GM12878 (cell line): ENCODE measurements around the gene GMDS. TPM values are rescaled to one million over a fixed set of nuclear protein-coding genes. Genes with fewer than 3 reads are reported as not detected.

ENCODE experiments used
- ATAC-seq: fragments of 200-7000 bp; cut with Tn5 transposase; 3 replicates; pipeline ENCODE4 v1.9.1; 2020; ENCODE audit warnings: mild to moderate bottlenecking, moderate library complexity
- BruUV-seq: library from RNA; stranded (reverse); fragments of 400-500 nt; replicated peaks from 2 replicates; lab custom pipeline; 2021; lab: Mats Ljungman, UMichigan
- CTCF ChIA-PET: fragments of 300-600 bp; sonication (Branson Sonifier 250); formaldehyde crosslinking; extraction: SDS; loops from one replicate; lab custom pipeline; 2021; ENCODE audit warnings: inconsistent platforms; lab: Yijun Ruan, JAX
- POLR2A ChIA-PET: fragments of 350-600 bp; formaldehyde crosslinking; extraction: SDS; loops from one replicate; lab custom pipeline; 2021; ENCODE audit warnings: inconsistent platforms; lab: Charles Lee
- RAD21 ChIA-PET: fragments of 300-600 bp; sonication (Branson Sonifier 250); formaldehyde crosslinking; loops from one replicate; lab custom pipeline; 2023; ENCODE audit warnings: antibody characterized with exemption; ENCODE audit not compliant: unreplicated experiment; lab: Charles Lee
- SMC1A ChIA-PET: fragments of 300-600 bp; sonication (Branson Sonifier 250); formaldehyde crosslinking; loops from one replicate; lab custom pipeline; 2023; ENCODE audit not compliant: unreplicated experiment, uncharacterized antibody; lab: Charles Lee
- DNase-seq: peaks from one replicate; pipeline ENCODE4 v3.0.0-alpha.2; 2011; ENCODE audit warnings: low read depth, low spot score
- FAIRE-seq: peaks from 3 replicates; lab custom pipeline; 2011; peaks lifted over from hg19 to GRCh38; lab: Jason Lieb, UNC
- H2AFZ ChIP-seq: 2 replicates; pipeline ENCODE4 v1.6.0; 2011; ENCODE audit warnings: low read depth, low read length, control low read depth; ENCODE audit not compliant: control insufficient read depth
- H3K27ac ChIP-seq: 2 replicates; pipeline ENCODE4 v1.5.1; 2011; ENCODE audit warnings: control low read depth; ENCODE audit not compliant: control insufficient read depth, insufficient read depth
- H3K27me3 ChIP-seq, 2 experiments: replicated peaks in 1 of 2; 2 replicates each; pipeline versions ENCODE4 v1.6.0 to v1.6.1; 2011; ENCODE audit warnings: low read length in 1 of 2; ENCODE audit not compliant: control insufficient read depth in 2 of 2, insufficient read depth in 2 of 2
- H3K36me3 ChIP-seq, 2 experiments: 2 replicates each; pipeline ENCODE4 v1.5.1; 2011; ENCODE audit warnings: low read length in 1 of 2; ENCODE audit not compliant: control insufficient read depth in 2 of 2, insufficient read depth in 2 of 2
- H3K4me1 ChIP-seq: 2 replicates; pipeline ENCODE4 v1.6.1; 2011; ENCODE audit warnings: mild to moderate bottlenecking, low read length, moderate library complexity, mixed read lengths; ENCODE audit not compliant: control insufficient read depth, insufficient read depth
- H3K4me2 ChIP-seq: 2 replicates; pipeline ENCODE4 v1.6.0; 2011; ENCODE audit warnings: control low read depth; ENCODE audit not compliant: control insufficient read depth, insufficient read depth
- H3K4me3 ChIP-seq: fragments of 200-600 bp; sonication (generic); 2 replicates; pipeline ENCODE4 v1.5.1; 2016
- H3K79me2 ChIP-seq: 2 replicates; pipeline ENCODE4 v1.6.0; 2011; ENCODE audit warnings: low read length; ENCODE audit not compliant: control insufficient read depth, insufficient read depth
- H3K9ac ChIP-seq: 2 replicates; pipeline ENCODE4 v1.8.0; 2011; ENCODE audit warnings: low read length, control low read depth, mixed read lengths; ENCODE audit not compliant: control insufficient read depth, insufficient read depth
- H3K9me3 ChIP-seq: replicated peaks from 3 replicates; pipeline ENCODE4 v1.5.1; 2011; ENCODE audit warnings: mild to moderate bottlenecking, low read length; ENCODE audit not compliant: control insufficient read depth, insufficient read depth
- H4K20me1 ChIP-seq: 2 replicates; pipeline ENCODE4 v1.6.0; 2011; ENCODE audit not compliant: control insufficient read depth, insufficient read depth
- ATF3 ChIP-seq: IDR thresholded peaks from 2 replicates; pipeline ENCODE4 v1.6.1; 2011; ENCODE audit warnings: low read depth, mild to moderate bottlenecking, low read length, moderate library complexity, borderline replicate concordance; ENCODE audit errors: extremely low read depth
- CBX3 ChIP-seq: fragments of 200-600 bp; sonication (generic); IDR thresholded peaks from 2 replicates; pipeline ENCODE4 v1.6.1; 2016; ENCODE audit warnings: low read depth, borderline replicate concordance
- CREM ChIP-seq: IDR thresholded peaks from 2 replicates; pipeline ENCODE4 v1.6.1; 2014; ENCODE audit warnings: antibody characterized with exemption, low read depth
- EED ChIP-seq: sonication (generic); IDR thresholded peaks from 2 replicates; pipeline ENCODE4 v1.6.1; 2016; ENCODE audit warnings: antibody characterized with exemption, low read depth
- RELB ChIP-seq: fragments of 450-650 bp; IDR thresholded peaks from 2 replicates; pipeline ENCODE4 v1.6.1; 2017; ENCODE audit warnings: low read depth, mild to moderate bottlenecking, moderate library complexity
- ZBTB4 ChIP-seq: fragments of 450-650 bp; formaldehyde crosslinking; IDR thresholded peaks from 2 replicates; pipeline ENCODE4 v1.4.0; 2022; ENCODE audit warnings: mild to moderate bottlenecking, moderate library complexity
- ZNF592 ChIP-seq: fragments of 450-650 bp; IDR thresholded peaks from 2 replicates; pipeline ENCODE4 v1.6.1; 2017; ENCODE audit warnings: mild to moderate bottlenecking, moderate library complexity
- ZNF687 ChIP-seq: fragments of 450-650 bp; IDR thresholded peaks from 2 replicates; pipeline ENCODE4 v1.6.1; 2017; ENCODE audit warnings: mild to moderate bottlenecking, moderate library complexity
- WGBS: methylation state at CpG from one replicate; pipeline ENCODE4 v1.1.6; 2016; ENCODE audit warnings: low lambda C conversion rate; ENCODE audit not compliant: insufficient replicate concordance, insufficient coverage; ENCODE audit errors: missing lambda C conversion rate; 5-methylcytosine and 5-hydroxymethylcytosine counted together
- in situ Hi-C: fragments of 300-500 bp; cut with MboI; formaldehyde crosslinking; loops from 9 replicates; pipeline ENCODE4 v1.14.3; 2018; ENCODE audit warnings: mixed read lengths
- intact Hi-C: fragments of 100-400 bp; cut with micrococcal nuclease; formaldehyde crosslinking; loops from one replicate; pipeline ENCODE4 v1.14.2; 2022; ENCODE audit not compliant: unreplicated experiment
- polyA plus RNA-seq, 11 experiments: library from polyadenylated mRNA; depleted of rRNA in 4 of 11; unstranded in 6 of 11; stranded (reverse) in 5 of 11; fragments of >200 nt; fragmentation: Nextera tagmentation in 4 of 11; fragmentation: Illumina TruSeq in 1 of 11; extraction: Ambion mirVana in 4 of 11; extraction: Trizol in 1 of 11; gene quantifications; 1 replicate in 1 of 11; 2 replicates in 10 of 11; pipeline versions ENCODE4 v1.2.1 to v1.2.3, GENCODE V29; 2011 to 2016; ENCODE audit warnings: inconsistent platforms in 2 of 11, missing spikeins in 2 of 11, low read depth in 1 of 11
- total RNA-seq, 4 experiments: library from RNA; depleted of rRNA in 3 of 4; stranded (reverse); fragments of >200 nt in 3 of 4; fragmentation: Illumina TruSeq in 1 of 4; extraction: Trizol in 1 of 4; gene quantifications; 2 replicates each; pipeline versions ENCODE4 v1.2.1 to v1.2.3, GENCODE V29; 2013 to 2021

The GMDS gene
- total and polyA plus RNA-seq, 10 of the 15 experiments (the other 5 are each of a cell fraction or from before 2014, with no cell fraction given) = 0.61 to 53.8 (median 29.3) TPM

GRCh38 chr6:1765160-1765903 lies 480.1 kb downstream of the GMDS start:
- no TSS peak for BruUV-seq
- Histone ChIP-seq H2AFZ (no peak overlapping the region), H3K4me1 (peaks cover 8% of the 10 kb centered on the region; the same call in 1 of the 2 replicates), H3K27ac (no peak overlapping the region), H4K20me1 (no peaks in the 10 kb centered on the region), H3K27me3 (no peaks in the 10 kb centered on the region), H3K4me2 (no peak overlapping the region), H3K79me2 (no peaks in the 10 kb centered on the region), H3K4me3 (no peak overlapping the region), H3K36me3 (no peaks in the 10 kb centered on the region; a peak in 1 of 4 replicates), H3K9me3 (no peaks in the 10 kb centered on the region), H3K9ac (no peak overlapping the region)
- RAD21 ChIA-PET = no interaction called here
- DNase-seq = no peak
- no peak for ATAC-seq
- 98% methylated on average over 17 of the region's 17 CpGs for WGBS
- in situ Hi-C loops (no loop called here), intact Hi-C loops (no loop called here)
- SMC1A ChIA-PET = no interaction called here
- no peak for FAIRE-seq
- POLR2A ChIA-PET = no interaction called here
- CTCF ChIA-PET = no interaction called here
- TF ChIP-seq ZNF592 (no peak), RELB (no peak), CREM (no peak), EED (no peak), ZBTB4 (CRISPR knock-in tag) (no peak), CBX3 (no peak), ZNF687 (no peak), ATF3 (no peak)
